HG02798 (cell line): Measurements from ENCODE around the gene BCAS1.
A peak's percentile ranks its signal among the peaks of the same experiment; 100 is the strongest.
"Not testable (repeated sequence)": the region's sequence is repeated elsewhere in the genome, so short reads cannot be mapped to it uniquely, and the experiment has no call there.

ENCODE experiments used
- ATAC-seq: cut with Tn5 transposase; IDR thresholded peaks from one replicate; pipeline ENCODE4 v1.9.1; 2021; ENCODE audit warnings: mild to moderate bottlenecking; ENCODE audit not compliant: unreplicated experiment, poor library complexity

The BCAS1 gene

DNA sequence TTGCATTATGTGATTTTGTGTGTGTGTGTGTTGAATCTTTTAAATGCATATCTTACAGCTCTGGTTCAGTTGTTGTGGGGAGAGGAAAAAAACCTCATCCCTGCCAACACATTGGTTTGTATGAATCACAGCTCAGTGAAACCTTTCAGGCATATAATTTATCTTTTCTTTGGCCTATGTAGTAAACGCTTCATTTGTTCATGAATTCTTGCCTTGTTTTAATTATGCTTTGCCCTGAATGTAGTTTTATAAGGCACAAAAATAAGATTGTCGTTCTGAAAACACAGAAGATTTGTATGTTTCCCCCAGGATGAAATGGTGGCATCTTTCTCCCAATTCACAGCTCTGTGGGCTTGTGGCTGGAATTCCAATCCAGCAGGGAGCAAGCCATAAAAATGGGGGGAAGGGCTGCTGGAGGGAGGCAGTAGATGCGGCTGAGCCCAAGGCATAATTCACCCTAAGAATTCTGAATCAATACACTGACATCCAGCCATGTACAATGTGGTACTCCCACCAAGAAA, 45.1 kb downstream of the BCAS1 start:
- no peak for ATAC-seq

DNA sequence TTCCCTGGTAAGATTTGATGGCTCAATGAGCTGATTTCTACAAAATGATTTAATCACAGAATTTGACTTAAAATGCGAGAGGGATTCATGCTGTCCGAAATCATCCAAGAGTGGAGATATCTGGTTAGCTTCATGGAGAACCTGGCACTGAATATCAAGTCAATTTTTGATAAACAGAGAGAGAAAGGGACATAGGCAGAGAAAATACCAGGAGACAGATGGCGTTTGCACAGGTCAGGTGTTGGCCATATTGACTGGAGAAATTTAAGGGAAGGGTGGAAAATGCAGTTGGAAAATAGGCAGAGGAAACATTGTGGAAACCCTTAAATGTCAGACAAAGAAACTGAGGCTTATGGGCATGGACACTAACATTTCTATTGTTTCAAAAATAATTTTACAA, 47.0 kb downstream of the BCAS1 start:
- no peak for ATAC-seq

DNA sequence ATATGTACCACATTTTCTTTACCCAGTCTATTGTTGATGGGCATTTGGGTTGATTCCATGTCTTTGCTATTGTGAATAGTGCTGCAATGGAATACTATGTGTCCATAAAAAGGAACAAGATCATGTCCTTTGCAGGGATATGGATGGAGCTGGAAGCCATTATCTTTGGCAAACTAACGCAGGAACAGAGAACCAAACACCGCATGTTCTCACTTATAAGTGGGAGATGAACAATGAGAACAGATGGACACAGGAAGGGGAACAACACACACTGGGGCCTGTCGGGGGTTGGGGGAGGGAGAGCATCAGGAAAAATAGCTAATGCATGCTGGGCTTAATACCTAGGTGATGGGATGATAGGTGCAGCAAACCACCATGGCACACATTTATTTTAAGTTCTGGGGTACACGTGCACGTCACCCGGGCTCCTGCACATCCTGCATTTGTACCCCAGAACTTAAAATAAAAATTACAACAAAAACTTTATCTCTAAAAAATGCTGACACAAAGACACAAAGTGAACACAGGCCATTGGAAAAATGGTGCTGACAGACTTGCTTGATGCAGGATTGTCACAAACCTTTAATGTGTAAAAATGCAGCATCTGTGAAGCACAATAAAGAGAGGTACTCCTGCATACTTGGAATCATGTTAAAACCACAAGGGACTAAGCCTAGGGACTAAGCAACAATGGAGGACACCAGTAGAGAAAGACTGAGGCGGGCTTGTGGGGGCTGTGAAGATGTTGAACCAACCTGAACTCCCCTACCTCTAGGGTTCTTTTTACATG, 48.8 kb downstream of the BCAS1 start:
- ATAC-seq, result no peak

DNA sequence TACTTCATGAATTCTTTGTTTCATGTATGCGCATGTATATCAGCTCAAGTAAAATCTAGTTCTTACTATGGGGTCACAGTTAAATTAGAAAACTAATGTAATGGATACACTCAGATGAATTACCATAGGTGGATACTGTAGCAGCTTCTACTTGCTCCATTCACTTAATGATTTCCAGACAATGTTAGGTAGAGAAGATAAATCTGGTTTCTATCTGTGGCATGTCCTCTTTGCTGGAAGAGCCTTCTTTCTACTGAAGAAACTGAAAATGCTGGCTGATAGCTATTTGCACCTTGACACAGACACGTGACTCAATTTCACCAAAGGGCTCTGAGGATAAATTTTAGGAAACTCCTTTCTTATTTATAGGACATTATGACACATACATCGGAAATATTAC, 49.5 kb downstream of the BCAS1 start:
- no peak for ATAC-seq

DNA sequence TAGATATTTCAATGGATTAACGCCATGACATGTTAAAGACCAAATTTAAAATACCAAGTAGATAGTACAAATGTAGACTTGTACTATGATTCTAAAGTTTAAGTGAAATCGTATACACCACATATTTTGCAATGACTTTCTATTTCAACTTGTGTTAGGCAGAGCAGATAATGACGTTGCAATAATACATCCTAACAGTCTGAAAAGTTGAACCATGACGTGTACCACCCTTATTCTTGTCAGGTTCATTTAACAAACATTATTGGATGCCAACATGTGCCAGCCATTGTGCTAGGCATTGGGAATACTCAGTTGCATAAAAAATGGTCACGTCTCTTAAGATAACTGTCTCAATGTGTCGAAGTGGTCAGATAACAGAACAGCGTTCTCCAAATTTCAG, 50.0 kb downstream of the BCAS1 start:
- no peak for ATAC-seq

DNA sequence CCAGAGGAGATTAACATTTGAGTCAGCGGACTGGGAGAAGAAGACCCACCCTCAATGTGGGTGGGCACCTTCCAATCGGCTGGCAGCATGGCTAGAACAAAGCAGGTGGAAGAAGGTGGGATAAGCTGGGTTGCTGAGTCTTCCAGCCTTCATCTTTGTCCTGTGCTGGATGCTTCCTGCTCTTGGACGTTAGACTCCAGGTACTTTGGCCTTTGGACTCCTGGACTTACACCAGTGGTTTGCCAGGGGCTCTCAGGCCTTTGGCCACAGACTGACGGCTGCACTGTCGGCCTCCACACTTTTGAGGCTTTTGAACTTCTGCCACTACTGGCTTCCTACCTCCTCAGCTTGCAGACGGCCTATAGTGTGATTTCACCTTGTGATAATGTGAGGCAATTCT, 50.8 kb downstream of the BCAS1 start:
- no peak for ATAC-seq

DNA sequence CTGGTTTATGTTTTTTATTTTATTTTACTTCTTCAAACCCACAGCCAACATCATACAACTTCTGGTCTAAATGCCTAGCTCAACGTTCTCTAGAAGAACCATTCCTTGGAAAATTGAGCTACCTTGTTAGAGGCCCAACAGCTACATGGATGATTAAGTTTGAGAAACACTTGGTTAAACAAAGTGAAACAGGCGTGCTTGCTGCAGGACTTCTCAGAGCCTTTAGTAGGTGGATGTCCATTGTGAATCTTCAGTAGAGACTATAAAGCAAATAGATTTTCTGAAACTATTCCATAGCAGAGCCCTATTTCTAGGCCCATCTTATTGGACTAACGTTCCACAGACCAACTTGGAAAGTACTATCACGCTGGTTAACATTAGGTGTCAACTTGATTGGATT, 51.3 kb downstream of the BCAS1 start:
- no peak for ATAC-seq

DNA sequence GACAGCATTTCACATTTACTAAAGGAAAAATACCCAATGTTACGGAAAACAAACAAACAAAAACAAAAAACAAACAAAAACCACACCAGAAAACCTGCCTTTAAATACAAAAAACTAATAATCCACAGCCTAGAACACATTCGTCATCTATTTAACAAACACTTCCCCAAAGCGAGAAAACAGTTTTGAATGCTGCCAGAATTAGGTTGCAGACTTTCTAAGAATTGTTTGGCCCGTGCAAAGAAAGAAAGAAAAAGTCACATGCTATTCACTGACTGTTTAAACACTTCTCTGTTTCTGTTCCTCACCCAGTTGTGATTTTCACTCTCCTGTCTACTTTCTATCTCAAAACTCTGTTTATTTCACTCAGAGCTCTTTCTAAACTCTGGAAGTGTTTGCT, 52.5 kb downstream of the BCAS1 start:
- peak; percentile 95 for ATAC-seq

DNA sequence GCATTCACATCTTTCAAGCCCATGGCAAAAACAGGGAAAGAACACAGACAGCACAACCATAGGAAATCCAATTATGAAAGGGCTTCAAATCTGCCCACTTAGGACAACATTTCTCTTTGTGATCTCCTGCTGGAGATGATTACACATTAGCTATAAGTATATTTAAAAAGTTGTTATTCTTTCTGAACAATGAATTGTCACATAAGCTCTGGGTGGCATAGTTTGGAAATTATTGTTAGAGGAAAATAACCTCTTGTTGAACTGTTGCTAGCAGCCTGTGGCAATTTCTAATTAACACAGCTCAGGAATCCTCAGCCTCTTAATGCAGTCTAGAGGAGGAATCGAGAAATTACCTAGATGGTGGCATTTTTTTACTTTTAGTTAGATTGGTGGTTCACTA, 54.9 kb downstream of the BCAS1 start:
- ATAC-seq, result no peak

DNA sequence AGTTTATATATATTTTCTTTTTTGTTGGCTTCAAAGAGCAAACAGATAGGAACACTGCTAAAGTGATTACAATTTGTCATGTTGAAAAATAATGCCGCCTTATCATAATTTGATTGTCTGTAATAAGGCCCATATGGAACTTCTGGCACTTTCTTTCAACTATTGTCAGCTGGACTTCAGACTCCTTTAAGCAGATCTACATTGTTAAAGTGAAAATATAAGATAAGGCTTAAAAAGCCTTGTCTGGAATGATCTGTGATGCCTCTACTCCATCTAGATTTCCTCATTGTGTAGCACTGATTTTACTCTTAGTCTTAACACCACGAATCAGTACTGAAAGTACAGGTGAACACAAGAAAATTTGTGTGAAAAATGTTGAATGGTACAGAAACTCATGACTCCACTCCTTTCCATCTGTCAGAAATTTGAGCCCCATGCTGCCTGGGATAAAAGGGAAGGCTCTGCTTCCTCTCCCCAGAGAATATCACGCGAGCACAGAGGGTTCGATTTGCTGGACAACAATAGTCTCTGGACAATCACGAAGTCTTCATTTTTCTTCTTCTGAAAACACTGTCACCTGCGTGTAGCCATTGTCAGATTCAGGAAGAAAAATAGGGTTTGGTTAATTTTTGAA, 56.0 kb downstream of the BCAS1 start:
- no peak for ATAC-seq

DNA sequence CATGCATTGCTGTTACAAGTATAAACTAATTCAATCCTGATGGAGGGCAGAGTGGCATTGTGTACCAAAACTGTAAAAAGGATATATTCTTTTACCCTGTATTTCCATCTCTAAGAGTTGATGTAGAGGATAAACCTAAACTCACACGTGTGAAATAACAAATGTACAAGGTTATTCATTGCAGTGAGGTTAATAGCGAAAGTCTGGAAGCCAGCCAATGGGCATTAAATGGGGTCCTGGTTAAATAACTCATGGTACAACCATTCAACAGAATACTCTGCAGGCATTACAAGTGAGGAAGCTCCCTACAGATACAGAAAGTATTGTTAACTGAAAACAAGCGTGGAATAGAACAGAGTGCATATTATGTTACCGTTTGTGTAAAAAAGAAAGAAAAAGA, 56.9 kb downstream of the BCAS1 start:
- no peak for ATAC-seq

DNA sequence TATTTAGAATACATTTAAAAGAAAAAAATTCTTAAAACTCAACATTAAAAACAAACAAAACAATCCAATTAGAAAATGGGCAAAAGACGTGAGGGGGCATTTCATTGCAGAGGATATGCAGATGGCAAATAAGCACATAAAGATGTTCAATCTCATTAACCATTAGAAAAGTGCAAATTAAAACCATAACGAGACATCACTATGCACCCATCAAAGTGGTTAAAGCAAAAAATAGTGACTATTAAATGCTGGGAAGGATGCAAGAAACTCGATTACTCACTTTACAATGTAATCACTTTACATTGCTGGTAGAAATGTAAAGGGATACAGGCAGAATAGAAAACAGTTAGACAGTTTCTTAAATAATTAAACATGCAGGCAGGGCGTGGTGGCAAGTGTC, 59.0 kb downstream of the BCAS1 start:
- no peak for ATAC-seq

DNA sequence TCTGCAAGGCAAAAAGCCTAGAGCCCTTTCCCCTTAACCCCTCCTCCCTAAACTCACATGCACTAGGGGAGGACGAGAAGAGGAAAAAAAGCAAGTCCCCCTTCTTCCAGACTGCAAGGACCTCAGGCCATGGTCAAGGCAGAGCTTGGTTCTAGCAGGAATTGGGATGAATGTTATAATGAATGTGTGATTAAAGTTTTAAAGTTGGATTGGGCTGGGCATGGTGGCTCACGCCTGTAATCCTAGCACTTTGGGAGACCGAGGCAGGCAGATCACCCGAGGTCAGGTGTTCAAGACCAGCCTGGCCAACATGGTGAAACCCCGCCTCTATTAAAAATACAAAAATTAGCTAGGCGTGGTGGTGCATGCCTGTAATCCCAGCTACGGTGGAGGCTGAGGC, 64.2 kb downstream of the BCAS1 start:
- ATAC-seq, result not testable (repeated sequence)

DNA sequence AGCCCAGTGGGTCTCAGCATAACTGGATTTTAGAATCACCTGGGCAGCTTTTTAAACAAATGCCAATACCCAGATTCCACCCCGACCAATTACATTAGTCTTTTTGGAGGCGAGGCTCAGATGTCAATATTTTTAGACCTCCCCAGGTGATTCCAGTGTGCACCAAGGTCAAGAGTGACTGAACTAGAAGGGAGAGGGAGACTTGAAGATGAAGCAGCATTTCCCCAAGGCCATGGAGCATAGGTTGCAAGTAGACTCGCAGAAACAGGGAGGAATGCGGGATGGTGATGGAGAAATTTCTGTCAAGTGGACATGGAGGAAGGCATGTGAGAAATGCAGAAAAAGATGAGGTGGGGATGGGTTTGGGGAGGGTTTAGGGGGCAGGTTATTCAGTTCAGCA, 64.9 kb downstream of the BCAS1 start:
- ATAC-seq, result no peak

DNA sequence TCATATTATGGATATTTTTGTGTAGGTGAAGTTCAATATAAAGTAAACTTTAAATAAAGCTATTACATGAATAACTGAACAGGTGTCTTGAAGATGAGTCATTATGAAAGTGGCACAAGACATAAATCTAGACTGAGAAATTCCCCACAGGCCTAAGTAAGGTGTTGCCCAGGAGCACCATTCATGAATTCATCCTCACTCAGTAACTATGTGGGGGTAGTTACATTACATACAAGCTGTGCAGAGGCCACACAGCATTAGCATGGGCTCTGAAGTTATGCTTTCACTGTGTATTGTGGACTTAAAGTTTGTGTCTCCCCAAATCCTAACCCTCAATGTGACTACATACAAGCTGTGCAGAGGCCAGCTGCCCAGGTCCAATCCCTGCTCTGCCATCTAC, 65.9 kb downstream of the BCAS1 start:
- ATAC-seq, result peak; percentile 97

DNA sequence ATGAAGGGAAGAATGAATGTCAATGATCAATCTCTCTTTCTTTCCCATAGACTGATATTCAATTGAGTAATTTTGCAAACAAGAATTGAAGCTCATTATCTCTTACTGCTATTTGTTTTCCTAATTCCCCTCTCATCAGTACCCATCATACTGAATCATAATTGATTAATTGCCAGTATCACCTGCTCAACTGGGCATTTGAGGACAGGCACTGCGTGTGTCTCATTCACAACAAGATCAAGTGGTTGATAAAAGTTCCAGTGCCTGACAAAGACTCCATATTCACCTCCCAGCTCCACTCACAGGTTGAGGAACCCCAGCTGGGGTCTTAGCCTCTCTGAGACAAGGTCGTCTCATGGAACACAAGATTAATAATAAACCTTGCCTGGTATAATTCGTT, 67.7 kb downstream of the BCAS1 start:
- no peak for ATAC-seq

DNA sequence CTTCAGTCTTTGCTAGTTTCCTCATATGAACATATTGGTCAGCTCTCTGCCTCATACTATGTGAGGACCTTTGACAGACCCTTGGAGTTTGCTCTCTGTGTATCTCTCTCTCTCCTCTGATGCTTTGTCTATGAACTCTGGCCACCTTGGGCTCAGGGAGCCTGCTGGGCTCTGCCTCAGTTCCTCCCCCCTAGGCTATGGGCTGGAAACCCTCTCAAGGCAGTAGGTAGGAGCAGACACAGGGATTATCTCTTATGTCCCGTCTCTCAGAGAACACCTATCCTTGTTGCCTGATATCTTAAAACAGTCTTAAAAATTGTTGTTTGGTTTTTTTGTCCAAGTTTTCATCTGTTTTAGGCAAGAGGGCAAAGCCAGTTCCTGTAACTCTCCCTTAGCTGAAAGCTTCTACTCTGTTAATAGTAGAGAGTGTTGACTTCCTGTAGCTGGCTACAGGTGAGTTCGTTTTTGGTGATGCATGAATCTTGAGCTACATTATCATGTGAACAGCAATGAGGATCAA, 68.3 kb downstream of the BCAS1 start:
- no peak for ATAC-seq

DNA sequence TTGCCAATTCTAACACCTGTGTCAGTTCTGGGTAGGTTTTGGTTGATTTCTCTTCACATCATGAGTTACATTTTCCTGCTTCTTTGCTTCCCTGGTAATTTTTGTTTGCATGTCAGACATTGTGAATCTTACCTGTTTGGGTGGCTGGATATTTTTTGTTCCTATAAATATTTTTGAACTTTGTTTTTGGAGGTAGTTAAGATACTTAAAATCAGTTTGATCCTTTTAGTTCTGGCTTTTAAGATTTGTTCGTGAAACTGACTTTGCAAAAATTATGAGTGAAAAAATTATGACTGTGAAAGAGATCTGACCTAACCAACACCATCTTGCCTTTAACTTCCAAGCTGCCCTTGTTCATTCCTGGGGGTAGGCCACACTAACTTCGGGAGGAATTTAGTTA, 69.5 kb downstream of the BCAS1 start:
- ATAC-seq, result no peak

DNA sequence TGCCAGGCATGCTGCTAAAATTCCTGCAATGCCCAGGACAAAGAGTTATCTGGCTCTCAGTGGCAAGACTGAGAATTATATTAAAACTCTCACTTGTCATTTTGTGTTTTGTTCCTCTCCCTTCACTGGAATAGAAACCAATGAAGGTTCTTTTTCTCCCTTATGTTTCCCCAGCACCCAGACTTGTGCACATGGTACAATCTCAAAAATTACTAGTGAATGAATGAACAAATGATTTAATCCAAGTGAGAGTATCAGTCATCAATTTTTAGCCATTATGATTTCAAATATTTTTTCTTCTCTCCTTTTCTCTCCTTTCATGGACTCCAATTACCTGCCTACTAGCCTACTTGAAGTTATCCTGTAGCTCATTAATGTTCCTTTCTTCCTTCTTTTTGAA, 70.1 kb downstream of the BCAS1 start:
- ATAC-seq, result no peak

DNA sequence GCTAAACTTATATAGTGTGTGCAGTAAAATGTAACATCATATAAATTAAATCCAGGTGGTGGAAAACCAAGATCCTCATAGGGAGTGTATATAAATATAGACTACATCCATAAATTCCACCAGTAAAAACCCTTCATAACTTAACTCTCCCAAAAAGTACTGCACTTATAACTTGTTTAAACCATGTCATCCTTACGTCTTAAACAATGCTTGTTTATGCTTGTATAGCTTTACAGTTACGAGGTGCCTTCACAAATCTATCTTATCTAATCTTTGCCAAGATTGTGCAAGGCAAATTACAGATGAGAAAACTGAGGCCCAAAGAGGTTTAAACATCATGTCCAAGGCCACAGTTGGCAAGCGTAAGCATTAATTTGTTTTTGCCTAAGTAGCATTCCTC, 71.3 kb downstream of the BCAS1 start:
- no peak for ATAC-seq

DNA sequence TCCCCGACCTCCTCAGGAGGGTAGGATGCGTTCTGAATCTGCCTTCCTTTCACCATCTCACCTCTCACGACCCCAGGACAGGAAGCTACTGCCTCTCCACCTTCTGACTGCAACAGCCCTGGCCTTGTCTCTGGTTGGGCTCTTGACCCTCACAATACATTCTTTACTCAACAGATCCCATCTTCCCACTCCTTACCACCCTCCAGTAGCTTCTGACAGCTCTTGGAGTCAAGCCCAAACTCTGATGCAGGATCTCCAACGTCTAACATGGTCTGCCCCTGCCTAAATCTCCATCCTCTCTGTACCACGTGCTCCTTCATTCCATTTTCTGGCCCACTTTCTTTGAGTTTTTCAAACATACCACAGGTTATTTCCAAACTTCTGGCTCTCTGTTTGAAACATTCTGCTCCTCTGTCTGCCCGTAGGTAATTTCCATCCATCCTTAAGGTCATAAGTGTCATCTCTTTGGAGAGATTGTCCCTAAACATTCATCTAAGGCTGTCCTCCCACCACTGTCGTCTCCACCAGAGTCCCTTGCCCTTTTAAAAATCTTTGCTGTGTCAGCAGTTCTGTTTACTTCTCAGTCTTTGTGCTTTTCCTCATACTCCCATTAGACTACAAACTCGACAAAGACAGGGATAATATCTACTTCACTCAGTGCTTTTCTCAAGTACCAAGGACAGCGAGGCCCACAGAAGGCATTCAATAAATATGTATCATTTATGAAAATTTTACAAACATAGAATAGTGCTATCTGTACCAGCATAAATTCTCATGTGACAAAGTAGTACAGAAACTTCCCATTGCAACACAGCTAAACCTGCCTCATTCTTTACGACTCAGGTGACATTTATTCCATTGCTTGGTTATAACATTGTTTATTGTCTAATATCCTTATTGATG, 73.6 kb downstream of the BCAS1 start:
- ATAC-seq, result no peak
